ENCODE results near the gene PTPRS. TPM values are rescaled to one million over a fixed set of nuclear protein-coding genes. Genes with fewer than 3 reads are reported as not detected.
"Not testable (repeated sequence)": the region's sequence is repeated elsewhere in the genome, so short reads cannot be mapped to it uniquely, and the experiment has no call there.

Gene PTPRS
- total RNA-seq, 1 donor from 2014 or later: 125 TPM

DNA sequence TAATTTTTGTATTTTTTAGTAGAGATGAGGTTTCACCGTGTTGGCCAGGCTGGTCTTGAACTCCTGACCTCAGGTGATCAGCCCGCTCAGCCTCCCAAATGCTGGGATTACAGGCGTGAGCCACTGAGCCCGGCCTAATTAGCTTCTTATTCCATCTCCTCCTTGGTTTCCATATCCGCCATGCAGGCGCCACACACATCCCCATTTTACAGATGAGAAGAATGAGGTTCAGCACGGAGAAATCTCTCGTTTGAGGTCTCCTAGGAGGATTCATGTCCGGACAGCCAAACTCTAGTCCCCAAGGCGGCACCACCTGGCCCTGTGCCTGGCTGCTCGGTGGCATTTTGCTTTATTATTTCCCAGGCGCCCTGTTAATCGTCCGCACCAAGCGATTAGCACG lies 46.2 kb upstream of the PTPRS start:
- TF ChIP-seq CTCF (IDR thresholded peaks at IDR 0.05; ENCODE audit: insufficient read depth, low read depth, low read length) (no peak), EZH2 (IDR thresholded peaks at IDR 0.05; ENCODE audit: insufficient read depth, low read length) (no peak)
- Histone ChIP-seq H2AFZ (ENCODE audit: low read depth, low read length) (no peak overlapping the region), H3K27ac (ENCODE audit: low read depth, low read length) (no peak overlapping the region), H3K4me2 (ENCODE audit: low read length) (no peak overlapping the region), H3K4me1 (ENCODE audit: insufficient read depth, low read length) (no peaks in the 10 kb centered on the region), H4K20me1 (ENCODE audit: insufficient read depth, low read length) (no peaks in the 10 kb centered on the region), H3K27me3 (ENCODE audit: insufficient read depth, low read length) (no peaks in the 10 kb centered on the region), H3K4me3 (ENCODE audit: insufficient read depth, low read depth, low read length) (no peak overlapping the region), H3K9me3 (ENCODE audit: insufficient read depth, low read depth, low read length) (peaks cover under 1% of the 10 kb centered on the region), H3K79me2 (ENCODE audit: insufficient read depth, low read length) (no peaks in the 10 kb centered on the region), H3K9ac (ENCODE audit: low read length) (no peak overlapping the region), H3K36me3 (ENCODE audit: insufficient read depth, low read length) (no peaks in the 10 kb centered on the region)
- Mint-ChIP-seq H3K27ac (ENCODE audit: unreplicated experiment) (no peak overlapping the region), H3K9me3 (ENCODE audit: unreplicated experiment) (peaks cover 22% of the 10 kb centered on the region), H3K36me3 (ENCODE audit: low read depth, unreplicated experiment) (no peaks in the 10 kb centered on the region), H3K4me3 (ENCODE audit: unreplicated experiment) (no peak overlapping the region), H3K4me1 (ENCODE audit: low read depth, unreplicated experiment) (no peaks in the 10 kb centered on the region), H3K27me3 (ENCODE audit: low read depth, unreplicated experiment) (peaks cover 48% of the 10 kb centered on the region)
- FAIRE-seq (no peak), DNase-seq (ENCODE audit: low read depth) (no peak)

DNA sequence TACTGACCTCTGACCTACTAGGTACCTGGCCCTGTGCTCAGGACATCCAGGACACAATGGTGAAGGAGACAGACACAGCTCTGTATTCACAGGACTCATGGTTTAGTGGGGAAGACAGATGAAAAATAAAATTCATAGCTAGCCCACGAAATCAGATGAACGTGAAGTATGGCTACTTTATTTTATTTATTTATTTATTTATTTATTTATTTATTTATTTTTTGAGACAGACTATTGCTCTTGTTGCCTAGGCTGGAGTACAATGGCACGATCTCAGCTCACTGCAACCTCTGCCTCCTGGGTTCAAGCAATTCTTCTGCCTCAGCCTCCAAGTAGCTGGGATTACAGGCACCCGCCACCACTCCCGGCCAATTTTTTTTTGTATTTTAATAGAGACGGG lies 40.6 kb upstream of the PTPRS start:
- not testable (repeated sequence) for H3K4me3 Mint-ChIP-seq (ENCODE audit: unreplicated experiment); H3K4me1 ChIP-seq (ENCODE audit: insufficient read depth, low read length); H3K9ac ChIP-seq (ENCODE audit: low read length); H3K27ac Mint-ChIP-seq (ENCODE audit: unreplicated experiment); H3K79me2 ChIP-seq (ENCODE audit: insufficient read depth, low read length); H3K4me2 ChIP-seq (ENCODE audit: low read length); H4K20me1 ChIP-seq (ENCODE audit: insufficient read depth, low read length); H2AFZ ChIP-seq (ENCODE audit: low read depth, low read length); H3K36me3 ChIP-seq (ENCODE audit: insufficient read depth, low read length); H3K27ac ChIP-seq (ENCODE audit: low read depth, low read length); H3K36me3 Mint-ChIP-seq (ENCODE audit: low read depth, unreplicated experiment); H3K4me3 ChIP-seq (ENCODE audit: insufficient read depth, low read depth, low read length); FAIRE-seq; DNase-seq (ENCODE audit: low read depth); H3K9me3 ChIP-seq (ENCODE audit: insufficient read depth, low read depth, low read length); H3K27me3 ChIP-seq (ENCODE audit: insufficient read depth, low read length); H3K4me1 Mint-ChIP-seq (ENCODE audit: low read depth, unreplicated experiment)
- H3K9me3 Mint-ChIP-seq (ENCODE audit: unreplicated experiment): peaks cover 15% of the 10 kb centered on the region
- peaks cover 23% of the 10 kb centered on the region for H3K27me3 Mint-ChIP-seq (ENCODE audit: low read depth, unreplicated experiment)

- DNase-seq (ENCODE audit: low read depth) (no peak), FAIRE-seq (no peak)
- H3K4me1 Mint-ChIP-seq (ENCODE audit: low read depth, unreplicated experiment): no peaks in the 10 kb centered on the region
- no peak overlapping the region for H3K27ac ChIP-seq (ENCODE audit: low read depth, low read length)
- H3K27me3 Mint-ChIP-seq (ENCODE audit: low read depth, unreplicated experiment): peaks cover 26% of the 10 kb centered on the region
- H3K36me3 ChIP-seq (ENCODE audit: insufficient read depth, low read length): no peaks in the 10 kb centered on the region
- no peak overlapping the region for H3K4me3 Mint-ChIP-seq (ENCODE audit: unreplicated experiment)
- H3K4me2 ChIP-seq (ENCODE audit: low read length): no peak overlapping the region
- H3K27me3 ChIP-seq (ENCODE audit: insufficient read depth, low read length): no peaks in the 10 kb centered on the region
- no peaks in the 10 kb centered on the region for H4K20me1 ChIP-seq (ENCODE audit: insufficient read depth, low read length)
- no peaks in the 10 kb centered on the region for H3K4me1 ChIP-seq (ENCODE audit: insufficient read depth, low read length)
- peaks cover 5% of the 10 kb centered on the region for H3K9me3 ChIP-seq (ENCODE audit: insufficient read depth, low read depth, low read length)
- H3K9me3 Mint-ChIP-seq (ENCODE audit: unreplicated experiment): peaks cover 13% of the 10 kb centered on the region
- no peak overlapping the region for H3K27ac Mint-ChIP-seq (ENCODE audit: unreplicated experiment)
- no peak overlapping the region for H3K4me3 ChIP-seq (ENCODE audit: insufficient read depth, low read depth, low read length)
- H2AFZ ChIP-seq (ENCODE audit: low read depth, low read length): no peak overlapping the region
- no peaks in the 10 kb centered on the region for H3K79me2 ChIP-seq (ENCODE audit: insufficient read depth, low read length)
- no peak overlapping the region for H3K9ac ChIP-seq (ENCODE audit: low read length)
- no peaks in the 10 kb centered on the region for H3K36me3 Mint-ChIP-seq (ENCODE audit: low read depth, unreplicated experiment)
- TF ChIP-seq CTCF (IDR thresholded peaks at IDR 0.05; ENCODE audit: insufficient read depth, low read depth, low read length): no peak
- no peak for TF ChIP-seq EZH2 (IDR thresholded peaks at IDR 0.05; ENCODE audit: insufficient read depth, low read length)
Measured at GRCh38 chr19:5380215-5380919, 39.8 kb upstream of the PTPRS start.
